ENCODE data around the gene MCM9. TPM values are rescaled to one million over a fixed set of nuclear protein-coding genes. Genes with fewer than 3 reads are reported as not detected.

MCM9 gene
- polyA plus RNA-seq, 1 donor = 29.4 TPM

DNA sequence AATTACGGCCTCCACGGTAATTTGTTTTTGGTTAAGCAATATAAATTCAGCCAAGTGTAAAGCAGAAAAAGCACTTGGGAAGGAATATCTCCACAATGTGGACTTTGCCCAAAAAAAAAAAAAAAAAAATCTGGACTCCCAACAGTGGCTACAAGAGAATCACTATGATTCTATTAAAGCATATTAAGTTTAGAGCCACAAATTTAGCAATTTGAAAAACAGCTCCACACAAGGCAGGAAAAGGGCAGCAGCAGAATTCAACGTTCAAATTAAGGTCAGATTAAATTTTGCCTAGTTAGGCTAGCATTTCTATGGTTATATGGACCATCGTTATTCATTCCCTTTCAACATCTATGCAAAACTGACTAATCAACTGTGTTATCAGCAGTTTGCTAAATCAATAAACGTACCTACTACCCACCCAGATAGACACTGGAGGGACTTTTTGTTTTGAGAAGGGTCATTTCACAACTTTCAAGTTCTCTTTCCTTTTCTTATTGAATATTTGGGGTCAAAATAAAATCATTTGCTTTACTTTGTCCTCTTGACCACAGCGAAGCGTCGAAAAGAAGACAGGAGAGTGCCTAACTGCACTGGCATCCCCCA, 1.0 kb downstream of the MCM9 start:
- DNase-seq = peak; percentile 6

DNA sequence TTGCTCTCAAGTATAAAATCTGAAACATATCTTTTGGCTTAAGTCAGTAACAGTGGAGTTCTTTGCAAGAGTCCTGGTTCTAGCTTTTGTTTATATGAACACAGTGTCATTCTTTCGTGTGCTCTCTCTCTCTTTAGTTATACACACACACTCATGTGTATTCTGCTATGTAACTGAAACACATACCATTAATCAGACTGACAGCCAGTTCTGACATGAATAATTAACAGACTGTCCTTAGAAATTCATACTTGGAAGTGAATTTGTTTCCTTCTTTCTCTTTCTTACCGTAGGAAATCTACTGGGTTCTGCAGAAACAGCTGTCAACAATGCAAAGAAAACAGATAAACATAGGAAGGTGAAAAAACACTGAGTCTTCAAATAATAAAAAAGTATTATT, 2.5 kb downstream of the MCM9 start:
- no peak for DNase-seq

DNA sequence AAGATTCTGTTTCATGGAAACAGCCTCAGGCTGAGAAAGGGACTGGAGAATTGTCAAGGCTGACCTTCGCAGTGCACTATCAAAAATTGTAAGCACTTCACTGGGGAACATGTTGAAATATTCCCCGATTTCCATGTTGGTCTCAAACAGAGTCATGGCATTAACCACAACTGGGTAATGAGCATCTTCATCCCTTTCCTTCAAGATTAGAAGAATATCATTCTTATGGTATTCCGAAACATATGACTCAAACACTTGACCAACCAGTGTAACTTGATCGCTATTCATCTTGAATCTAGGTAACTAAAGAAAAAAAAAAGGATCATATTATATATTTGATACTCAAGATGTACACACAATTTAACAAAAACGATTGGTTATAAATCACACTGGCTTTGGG, 3.5 kb downstream of the MCM9 start:
- no peak for DNase-seq

DNA sequence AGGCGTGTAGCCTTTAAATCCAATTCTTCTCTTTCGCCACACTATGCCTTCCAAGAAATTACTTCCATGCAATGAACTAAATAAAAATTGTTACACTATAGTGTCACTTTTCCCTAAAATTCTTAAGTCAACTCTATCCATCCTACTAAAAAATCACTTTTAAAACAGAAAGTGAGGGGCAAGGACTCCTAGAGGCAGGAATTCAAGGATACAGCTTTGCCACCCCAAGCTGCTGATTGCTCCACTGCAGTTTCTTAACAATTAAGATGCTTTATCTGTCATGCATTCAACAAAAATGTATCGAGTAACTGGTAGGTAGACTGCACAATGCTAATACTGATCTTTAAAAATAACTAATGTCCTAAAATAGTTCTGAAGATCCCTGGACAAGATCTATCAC, 4.3 kb downstream of the MCM9 start:
- no peak for DNase-seq

DNA sequence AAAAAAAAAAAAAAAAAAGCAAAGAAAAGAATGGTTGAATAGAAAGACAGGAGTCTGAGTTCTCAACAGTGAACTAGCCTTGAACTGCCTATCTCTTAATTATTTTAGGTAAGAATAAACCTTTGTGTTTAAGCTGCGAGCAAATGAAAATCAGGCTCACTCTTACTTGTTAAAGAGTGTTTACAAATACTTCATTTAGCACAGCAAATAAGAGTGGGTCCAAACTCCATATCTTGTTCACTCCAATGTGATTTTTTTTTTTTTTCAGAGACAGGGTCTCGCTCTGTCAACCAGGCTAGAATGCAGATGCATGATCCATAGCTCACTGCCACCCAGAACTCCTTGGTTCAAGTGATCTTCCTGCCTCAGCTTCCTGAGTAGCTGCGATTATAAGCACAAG, 11.9 kb downstream of the MCM9 start:
- no peak for DNase-seq

DNA sequence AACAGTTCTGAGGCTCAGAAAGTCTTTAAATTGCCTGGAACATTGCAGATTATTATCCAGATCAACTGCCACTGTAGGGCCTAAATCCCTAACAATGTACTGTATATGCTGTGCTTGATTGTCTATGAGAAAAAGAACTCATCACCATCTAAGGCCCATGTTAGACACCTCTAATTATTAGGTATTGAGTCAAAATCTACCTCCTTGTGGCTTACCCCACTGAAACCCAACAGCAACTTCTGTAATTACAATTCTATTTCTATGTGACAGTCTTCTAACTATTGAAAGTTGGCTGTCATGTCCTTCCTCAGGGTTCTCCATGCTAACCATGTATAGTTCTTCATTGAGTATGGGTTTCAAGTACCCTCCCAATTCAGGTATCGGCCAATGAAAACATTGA, 13.9 kb downstream of the MCM9 start:
- no peak for DNase-seq

DNA sequence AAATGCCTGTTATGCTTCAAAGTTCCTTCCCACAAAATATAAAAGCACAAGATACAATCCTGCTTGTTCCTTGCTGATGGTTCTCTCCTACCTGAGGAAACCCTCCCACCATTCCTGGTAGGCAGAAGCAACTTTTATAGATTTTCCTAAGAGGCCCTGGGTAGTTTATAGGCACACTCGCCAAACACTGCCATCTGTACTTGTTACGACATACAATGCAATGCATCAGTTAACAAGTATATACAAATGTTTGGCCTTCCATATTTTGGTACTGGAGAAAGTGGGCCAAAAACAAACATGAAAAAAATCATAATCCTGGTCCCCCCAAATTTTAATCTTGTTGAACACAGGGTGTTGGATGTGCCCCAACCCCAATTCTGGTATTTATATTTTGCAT, 16.6 kb downstream of the MCM9 start:
- DNase-seq = no peak

DNA sequence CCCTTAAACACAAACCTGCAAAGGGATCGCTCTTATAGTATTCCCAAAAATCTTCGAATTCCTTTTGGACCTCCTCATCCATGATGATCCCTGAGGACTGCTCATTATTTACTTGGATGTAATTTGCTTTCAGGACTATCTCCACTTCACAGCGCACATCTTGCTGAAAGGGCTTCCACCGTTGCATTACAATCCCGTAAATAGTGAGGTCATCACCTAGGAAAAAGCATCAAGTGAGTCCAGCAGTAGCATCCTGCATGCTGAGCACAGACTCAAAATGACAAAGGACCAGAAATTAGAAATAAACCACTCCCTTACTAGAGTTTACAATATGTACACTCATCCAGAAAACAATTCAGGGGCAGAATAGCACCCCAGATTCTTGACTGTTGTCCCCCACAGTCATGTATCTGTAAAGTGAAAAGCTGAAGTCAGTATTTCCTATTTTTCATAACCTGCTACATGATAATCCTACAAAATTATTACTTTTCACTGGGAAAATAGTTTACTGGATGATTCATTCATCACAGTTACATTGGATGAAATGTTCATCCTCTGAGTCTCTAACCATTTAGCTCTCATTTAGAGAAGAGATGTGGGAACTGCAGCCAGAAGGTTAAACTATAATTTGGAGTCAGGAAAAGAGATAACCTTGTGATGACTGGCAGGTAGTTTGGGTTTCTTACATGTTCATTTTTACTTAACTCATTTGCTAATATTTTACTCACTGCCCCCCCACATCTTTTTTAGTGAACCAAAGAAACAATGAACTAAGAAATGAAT, 17.2 kb downstream of the MCM9 start:
- DNase-seq = no peak

DNA sequence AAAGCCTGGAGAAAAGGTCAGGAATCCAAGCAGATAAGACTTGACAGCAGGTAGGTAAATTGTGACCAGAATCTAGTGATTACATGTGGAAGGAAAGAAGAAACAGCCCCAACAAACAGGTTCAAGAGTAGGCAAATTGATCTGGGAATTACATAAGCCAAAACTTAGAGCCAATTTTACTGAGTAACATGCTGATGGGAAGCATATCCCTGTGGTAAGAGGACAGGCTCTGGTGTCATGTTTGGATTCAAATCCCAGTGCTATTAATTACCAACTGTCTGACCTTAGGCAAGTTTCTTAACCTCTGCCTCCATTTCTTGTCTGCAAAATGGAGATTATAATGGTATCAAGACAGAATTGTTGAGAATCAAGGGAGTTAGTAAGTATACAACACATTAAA, 20.4 kb downstream of the MCM9 start:
- no peak for DNase-seq

DNA sequence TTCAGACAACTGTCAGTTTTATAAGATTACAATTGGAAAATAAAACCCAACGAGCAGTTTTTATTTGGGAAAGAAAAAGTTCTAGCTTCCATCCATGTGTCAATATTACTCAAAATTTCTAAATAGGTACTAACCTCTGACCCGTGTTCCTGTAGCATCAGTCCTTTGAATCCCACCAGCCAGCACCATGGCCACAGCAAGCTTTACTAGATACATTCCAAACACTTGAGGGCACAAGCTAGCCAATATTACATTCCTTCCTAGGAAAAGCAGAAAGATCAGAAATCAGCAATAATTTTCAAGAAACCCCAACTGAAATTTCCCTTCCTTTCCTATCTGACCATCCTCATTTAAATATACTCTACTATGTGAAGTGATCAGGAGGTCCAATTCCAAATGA, 21.8 kb downstream of the MCM9 start:
- no peak for DNase-seq

DNA sequence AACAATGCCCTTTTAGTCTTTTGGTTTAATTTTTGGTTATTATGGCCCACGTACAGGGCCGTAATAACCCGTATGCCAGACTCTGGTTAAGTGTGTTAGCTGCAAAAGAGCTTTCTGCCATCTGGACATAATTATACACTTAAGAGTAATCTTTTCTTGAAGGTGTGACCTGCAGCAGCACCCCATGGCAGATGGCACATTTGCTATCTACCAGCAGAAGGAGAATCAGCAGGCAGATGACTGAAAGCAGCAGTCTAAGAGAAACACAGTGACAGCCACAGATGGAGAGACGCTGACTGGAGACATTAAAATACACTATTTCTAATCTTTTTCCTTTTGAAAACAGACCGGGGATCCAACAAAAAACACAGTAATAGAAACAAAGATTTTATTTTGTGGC, 22.3 kb downstream of the MCM9 start:
- DNase-seq = no peak

DNA sequence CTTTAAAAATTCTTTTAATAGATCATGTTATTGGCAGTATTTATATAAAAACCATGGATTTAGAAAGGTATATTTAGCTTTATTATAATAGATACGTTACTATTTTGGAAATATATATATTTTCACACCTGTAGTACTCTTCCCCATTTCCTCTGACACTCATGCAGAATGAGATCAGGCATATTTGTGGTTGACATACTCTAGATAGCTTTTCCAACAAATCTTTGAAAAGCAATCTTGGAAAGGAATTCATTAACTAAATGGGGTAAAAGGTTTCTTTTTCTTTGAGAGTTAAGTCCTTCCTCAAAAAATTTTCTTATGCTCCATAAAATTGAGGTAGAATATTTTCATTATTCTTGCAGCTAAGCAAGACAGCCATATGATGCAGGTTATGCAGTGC, 26.5 kb downstream of the MCM9 start:
- DNase-seq = no peak

DNA sequence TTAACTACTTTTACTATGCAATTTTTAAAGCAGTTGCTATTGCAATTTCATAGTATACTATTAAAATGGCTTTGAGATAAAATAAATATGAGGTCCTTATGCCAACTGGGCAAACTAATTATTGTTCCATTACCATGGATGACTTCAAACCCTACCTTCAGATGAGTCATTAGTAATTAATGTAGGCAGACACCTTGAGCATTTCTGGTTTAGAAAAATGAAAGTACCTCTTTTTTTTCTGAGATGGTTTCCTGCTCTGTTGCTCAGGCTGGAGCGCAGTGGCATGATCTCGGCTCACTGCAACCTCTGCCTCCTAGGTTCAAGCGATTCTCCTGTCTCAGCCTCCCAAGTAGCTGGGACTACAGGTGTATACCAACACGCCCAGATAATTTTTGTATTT, 29.1 kb downstream of the MCM9 start:
- DNase-seq = no peak

DNA sequence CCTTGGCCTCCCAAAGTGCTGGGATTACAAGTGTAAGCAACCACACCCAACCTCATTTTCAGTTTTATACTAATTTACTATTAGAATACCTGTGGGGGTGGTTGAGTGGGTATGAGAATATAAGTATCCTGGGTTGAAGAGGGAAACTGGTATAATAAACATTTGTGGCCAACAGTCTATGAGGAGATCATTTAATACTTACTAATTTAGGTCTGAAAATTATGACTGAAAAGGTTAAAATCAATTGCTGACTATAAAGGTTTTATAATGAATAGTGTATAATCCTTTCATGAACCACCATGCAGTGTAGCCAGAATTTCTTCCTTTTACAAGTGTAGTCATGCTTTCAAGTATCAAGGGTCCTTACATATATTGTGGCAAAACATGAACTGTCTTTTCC, 29.9 kb downstream of the MCM9 start:
- no peak for DNase-seq

DNA sequence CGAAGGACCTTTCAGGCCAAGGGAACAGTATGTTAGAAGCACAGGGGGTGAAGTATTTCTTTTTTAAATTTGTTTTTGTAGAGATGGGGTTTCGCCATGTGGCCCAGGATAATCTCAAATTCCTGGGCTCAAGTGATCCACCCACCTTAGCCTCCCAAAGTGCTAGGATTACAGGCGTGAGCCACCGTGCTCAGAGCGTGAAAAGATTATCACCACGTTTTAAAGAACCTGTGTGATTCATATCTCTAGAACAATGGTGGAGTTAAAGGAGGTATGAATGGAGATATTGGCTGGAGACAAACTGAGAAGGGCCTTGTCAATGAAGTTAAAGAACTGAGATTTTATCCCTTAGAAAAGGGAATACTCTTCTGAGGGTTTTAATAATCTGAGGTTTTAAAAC, 31.3 kb downstream of the MCM9 start:
- DNase-seq = no peak

DNA sequence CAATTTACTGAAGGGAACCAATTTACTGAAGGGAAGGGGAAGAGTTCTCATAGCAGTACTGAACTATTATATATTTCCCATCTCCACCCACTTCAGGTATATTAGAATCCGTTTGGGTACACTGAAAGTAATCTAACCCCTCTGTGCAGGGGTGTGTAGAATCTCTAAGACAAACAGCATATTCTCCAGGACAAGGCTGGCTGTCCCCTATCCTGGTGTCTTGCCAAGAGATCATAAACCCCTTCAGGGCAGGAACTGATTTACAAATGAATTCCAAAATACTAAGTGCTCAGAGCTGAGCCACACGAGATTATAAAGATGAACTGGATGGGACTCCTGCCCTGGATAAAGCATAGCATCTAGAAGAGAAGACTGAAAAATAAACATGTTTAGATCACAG, 31.8 kb downstream of the MCM9 start:
- no peak for DNase-seq

DNA sequence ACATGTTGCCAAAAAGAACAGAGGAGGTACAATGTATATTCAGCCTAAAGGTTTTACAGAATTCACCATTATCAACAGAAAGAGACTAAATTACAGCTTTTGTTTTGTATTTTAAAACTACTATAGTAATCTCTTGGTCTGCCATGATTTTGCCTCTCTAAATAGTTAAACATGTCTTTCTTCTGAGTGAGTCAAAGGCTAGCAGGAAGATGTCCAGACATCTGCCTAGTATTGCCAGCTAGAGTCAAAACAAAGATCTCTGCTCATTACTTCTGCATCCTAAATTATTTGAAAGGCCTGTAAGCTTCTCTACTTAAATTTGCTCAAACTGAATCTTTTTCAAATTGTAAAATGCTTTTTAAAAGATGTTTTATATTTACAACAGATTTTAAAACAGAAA, 32.2 kb downstream of the MCM9 start:
- no peak for DNase-seq

DNA sequence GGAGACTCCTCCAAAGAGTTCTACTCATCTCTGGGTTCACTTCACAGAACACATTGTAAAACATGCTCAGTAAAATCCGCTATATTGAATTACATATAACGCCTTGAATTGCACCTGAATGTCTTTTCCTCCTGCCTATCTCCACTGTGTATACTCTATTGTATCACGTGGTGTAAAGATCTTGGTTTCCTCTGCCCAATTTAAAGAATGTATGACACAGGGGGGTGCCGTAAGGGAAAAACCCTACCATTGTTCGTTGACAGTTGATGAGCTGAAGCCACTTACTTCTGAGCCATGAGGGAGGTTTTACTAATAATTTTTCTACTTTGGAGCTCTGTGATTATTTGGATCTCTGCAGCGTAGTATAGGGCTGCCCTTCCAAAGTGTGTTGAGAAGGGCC, 35.0 kb downstream of the MCM9 start:
- DNase-seq = no peak

DNA sequence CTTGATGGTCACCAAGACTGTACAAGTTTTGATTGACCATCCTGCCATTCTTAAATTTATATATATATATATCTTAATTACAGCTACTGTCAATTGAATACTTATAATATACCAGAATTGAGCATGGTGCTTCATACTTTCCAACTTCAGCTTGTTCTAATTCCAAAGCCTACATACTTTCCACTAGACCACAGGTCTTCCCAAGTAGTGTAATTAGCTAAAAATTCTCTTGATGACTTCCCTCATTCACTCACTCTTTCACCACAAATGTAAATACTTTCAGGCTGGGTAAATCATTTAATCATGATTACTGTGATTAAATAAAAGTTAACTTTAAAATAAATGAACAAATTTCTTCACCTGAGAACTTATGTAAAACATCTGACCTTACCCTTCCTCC, 37.6 kb downstream of the MCM9 start:
- no peak for DNase-seq

DNA sequence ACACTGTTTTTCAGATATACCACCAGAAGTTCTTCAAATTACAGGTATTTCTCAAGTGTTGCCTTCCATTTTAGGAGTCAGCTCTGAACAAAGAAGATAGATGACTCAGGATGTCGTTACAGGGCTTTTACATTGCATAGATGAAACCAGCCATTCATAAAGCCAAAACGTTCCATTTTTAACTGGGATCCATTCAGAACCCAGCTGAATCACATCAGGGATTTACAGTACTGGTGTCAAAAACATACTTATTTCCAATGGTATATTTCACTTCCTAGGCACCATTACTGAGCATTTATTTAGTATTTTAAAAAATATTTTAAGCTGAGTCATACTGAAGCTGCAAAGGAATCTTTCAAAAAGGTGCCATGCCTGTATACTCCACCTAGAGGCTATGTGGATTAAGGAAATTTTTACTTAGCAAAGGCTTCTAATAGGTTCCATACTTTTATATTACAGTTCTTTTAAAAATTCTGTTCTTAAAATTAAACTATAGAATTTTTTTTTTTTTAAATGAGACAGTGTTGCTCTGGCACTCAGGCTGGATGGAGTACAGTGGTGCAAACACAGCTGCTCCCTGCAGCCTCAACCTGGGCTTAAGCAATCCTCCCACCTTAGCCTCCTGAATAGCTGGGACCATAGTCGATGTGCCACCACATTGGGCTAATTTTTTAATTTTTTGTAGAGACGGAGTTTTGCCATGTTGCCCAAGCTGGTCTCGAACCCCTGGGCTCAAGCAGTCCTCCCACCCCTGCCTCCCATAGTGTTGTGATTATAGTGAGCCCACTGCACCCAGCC, 38.4 kb downstream of the MCM9 start:
- peak; percentile 19 for DNase-seq

DNA sequence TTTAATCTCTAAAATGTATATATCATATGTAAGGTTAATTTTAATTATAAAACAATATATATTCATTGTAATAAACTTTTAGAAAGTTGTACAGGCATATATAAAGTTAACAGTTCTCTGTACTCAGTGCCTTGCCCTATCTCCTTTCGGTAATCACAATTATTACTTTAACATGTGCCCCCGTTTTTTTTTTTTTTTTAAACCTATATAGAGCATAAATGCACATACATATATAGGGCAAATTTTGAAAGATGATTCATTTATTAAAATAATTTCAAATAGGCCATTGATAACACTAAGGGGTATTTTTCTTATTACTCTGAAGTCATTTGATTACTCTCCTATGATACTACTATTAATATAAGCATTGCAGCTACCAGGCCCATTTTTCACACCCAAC, 39.1 kb downstream of the MCM9 start:
- no peak for DNase-seq

DNA sequence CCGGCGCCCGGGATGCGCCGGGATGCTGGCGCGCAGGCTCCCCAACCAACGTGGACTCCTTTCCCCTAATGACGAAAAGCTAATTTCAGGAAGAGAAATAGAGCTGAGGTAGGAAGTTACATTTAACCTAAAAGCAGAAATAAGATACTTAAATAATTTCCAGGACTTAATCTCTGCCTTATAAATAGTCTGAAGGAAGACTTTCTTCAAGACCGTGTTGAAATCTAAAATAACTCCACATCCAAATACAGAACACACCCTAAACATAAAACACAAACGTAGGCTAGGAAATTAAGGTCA, 39.7 kb downstream of the MCM9 start:
- no peak for DNase-seq

DNA sequence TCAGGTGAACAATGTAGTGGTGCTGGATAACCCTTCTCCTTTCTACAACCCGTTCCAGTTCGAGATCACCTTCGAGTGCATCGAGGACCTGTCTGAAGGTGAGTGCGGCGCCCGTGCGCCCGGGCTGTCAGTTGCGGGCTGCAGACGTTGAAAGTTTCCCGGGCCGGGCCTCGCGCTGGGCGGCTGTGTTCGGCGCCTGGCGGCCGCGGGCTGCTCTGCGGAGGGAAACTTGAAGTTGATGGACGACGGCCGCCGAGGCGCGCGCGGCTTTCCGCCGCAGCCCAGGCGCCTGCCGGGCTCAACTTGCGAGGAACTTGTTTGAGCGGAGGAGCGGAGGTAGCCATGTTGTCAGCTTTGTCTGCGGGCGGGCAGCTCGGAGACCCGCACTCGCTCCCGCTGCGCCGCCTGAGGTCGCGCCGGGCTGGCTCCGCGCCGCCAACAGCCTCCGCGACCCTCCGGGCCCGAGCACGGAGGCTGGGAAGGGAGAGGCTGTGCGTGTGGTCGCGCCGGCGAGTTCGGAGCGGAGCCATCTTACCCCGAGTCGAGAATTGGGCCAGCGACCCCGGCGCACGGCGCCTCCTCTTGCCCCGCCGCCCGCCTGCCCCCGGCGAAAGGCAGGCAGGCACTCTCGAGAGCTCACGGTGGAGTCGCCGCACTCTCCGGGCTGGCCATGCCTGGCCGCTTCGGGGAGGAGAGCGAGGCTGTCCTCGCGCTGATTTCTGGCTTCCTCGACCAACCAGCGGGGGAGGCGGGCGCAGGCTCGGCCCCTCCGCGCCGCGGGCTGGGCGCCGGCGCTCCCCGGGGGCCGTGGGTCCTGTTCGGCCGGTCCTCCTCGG, 40.3 kb downstream of the MCM9 start:
- DNase-seq = peak; percentile 63

Measured in left kidney (tissue), 2 donors.